Nephron (organoid): ENCODE data around the gene COQ2.

ENCODE experiments used
- H3K27ac Mint-ChIP-seq, 3 experiments: 2 replicates each; pipeline ENCODE4 v1.8.0; 2020; ENCODE audit warnings: mixed read lengths in 3 of 3, mild to moderate bottlenecking in 2 of 3, moderate library complexity in 1 of 3
- H3K27me3 Mint-ChIP-seq: 2 replicates; pipeline ENCODE4 v1.8.0; 2021; ENCODE audit warnings: low read depth, mild to moderate bottlenecking, moderate library complexity, mixed read lengths
- H3K36me3 Mint-ChIP-seq: 2 replicates; pipeline ENCODE4 v1.8.0; 2020; ENCODE audit warnings: low read depth, mixed read lengths
- H3K4me1 Mint-ChIP-seq: 2 replicates; pipeline ENCODE4 v1.8.0; 2020; ENCODE audit warnings: mixed read lengths
- H3K4me3 Mint-ChIP-seq, 3 experiments: 2 replicates each; pipeline ENCODE4 v1.8.0; 2020; ENCODE audit warnings: mild to moderate bottlenecking in 3 of 3, mixed read lengths in 3 of 3, moderate library complexity in 2 of 3
- H3K9me3 Mint-ChIP-seq: 2 replicates; pipeline ENCODE4 v1.8.0; 2020; ENCODE audit warnings: mixed read lengths
- TF ChIP-seq, protein P1 (sequence below), 3 experiments: fragments of 200-600 bp; sonication (generic); IDR thresholded peaks; one replicate each; pipeline ENCODE4 v1.5.0; 2021; ENCODE audit warnings: antibody characterized with exemption in 3 of 3; ENCODE audit not compliant: unreplicated experiment in 3 of 3

Gene COQ2

DNA sequence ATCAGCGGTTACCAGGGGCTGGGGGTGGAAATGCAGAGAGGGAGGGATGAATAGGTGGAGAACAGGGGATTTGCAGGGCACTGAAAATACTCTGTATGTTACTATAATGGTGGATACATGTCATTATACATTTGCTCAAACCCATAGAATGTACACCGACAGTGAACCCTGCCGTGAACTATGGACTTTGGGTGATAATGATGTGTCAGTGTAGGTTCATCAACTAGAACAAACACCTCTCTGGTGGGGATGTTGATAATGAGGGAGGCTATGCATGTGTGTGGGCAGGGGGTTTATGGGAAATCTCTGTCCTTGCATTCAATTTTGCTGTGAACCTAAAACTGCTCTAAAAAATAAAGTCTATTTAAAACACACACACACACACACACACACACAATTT, 38.5 kb upstream of the COQ2 start:
- Mint-ChIP-seq H3K27me3 (peaks cover 9% of the 10 kb centered on the region), H3K9me3 (no peaks in the 10 kb centered on the region), H3K4me3 (no peak overlapping the region), H3K4me1 (no peaks in the 10 kb centered on the region), H3K36me3 (no peaks in the 10 kb centered on the region), H3K27ac (no peak overlapping the region)
- TF ChIP-seq, protein P1, sequence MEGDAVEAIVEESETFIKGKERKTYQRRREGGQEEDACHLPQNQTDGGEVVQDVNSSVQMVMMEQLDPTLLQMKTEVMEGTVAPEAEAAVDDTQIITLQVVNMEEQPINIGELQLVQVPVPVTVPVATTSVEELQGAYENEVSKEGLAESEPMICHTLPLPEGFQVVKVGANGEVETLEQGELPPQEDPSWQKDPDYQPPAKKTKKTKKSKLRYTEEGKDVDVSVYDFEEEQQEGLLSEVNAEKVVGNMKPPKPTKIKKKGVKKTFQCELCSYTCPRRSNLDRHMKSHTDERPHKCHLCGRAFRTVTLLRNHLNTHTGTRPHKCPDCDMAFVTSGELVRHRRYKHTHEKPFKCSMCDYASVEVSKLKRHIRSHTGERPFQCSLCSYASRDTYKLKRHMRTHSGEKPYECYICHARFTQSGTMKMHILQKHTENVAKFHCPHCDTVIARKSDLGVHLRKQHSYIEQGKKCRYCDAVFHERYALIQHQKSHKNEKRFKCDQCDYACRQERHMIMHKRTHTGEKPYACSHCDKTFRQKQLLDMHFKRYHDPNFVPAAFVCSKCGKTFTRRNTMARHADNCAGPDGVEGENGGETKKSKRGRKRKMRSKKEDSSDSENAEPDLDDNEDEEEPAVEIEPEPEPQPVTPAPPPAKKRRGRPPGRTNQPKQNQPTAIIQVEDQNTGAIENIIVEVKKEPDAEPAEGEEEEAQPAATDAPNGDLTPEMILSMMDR (IDR thresholded peaks at IDR 0.05; ENCODE audit: unreplicated experiment in 3 of 3) = no peak

- H3K9me3 Mint-ChIP-seq = no peaks in the 10 kb centered on the region
- H3K36me3 Mint-ChIP-seq = no peaks in the 10 kb centered on the region
- no peak overlapping the region for H3K4me3 Mint-ChIP-seq
- no peaks in the 10 kb centered on the region for H3K4me1 Mint-ChIP-seq
- TF ChIP-seq, protein P1 (IDR thresholded peaks at IDR 0.05; ENCODE audit: unreplicated experiment in 3 of 3) = no peak
- no peak overlapping the region for H3K27ac Mint-ChIP-seq
- H3K27me3 Mint-ChIP-seq = peaks cover 7% of the 10 kb centered on the region
Observed at GRCh38 chr4:83320548-83320947, 36.0 kb upstream of the COQ2 start.

- TF ChIP-seq, protein P1 (IDR thresholded peaks at IDR 0.05; ENCODE audit: unreplicated experiment in 3 of 3) = no peak
- Mint-ChIP-seq H3K27ac (no peak overlapping the region), H3K9me3 (no peaks in the 10 kb centered on the region), H3K4me3 (no peak overlapping the region), H3K27me3 (peaks cover 7% of the 10 kb centered on the region), H3K4me1 (no peaks in the 10 kb centered on the region), H3K36me3 (no peaks in the 10 kb centered on the region)
Observed at GRCh38 chr4:83318666-83319065, 34.1 kb upstream of the COQ2 start.

DNA sequence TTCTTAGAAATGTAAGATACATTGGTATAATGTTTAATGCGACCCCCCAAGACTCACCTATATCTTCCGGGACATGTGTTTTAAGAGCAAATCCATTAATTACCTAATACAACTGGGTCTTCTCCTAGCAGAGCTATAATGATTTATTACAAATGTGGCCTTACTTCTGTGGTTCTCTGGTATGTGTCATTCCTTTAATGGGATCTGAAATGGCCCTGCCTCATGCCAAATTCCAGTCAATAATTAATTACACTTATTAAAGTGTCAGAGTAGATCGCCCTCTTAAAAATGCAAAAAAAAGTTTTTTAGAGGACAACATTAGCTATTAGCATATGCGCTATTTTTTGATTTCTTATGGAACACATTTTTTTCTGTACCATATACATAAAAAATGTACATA, 33.1 kb upstream of the COQ2 start:
- peaks cover 7% of the 10 kb centered on the region for H3K27me3 Mint-ChIP-seq
- TF ChIP-seq, protein P1 (IDR thresholded peaks at IDR 0.05; ENCODE audit: unreplicated experiment in 3 of 3) = no peak
- no peaks in the 10 kb centered on the region for H3K4me1 Mint-ChIP-seq

GRCh38 chr4:83316459-83317165, 32.0 kb upstream of the COQ2 start:
- no peak overlapping the region for H3K27ac Mint-ChIP-seq
- peaks cover 4% of the 10 kb centered on the region for H3K27me3 Mint-ChIP-seq
- H3K36me3 Mint-ChIP-seq = no peaks in the 10 kb centered on the region
- H3K4me1 Mint-ChIP-seq = no peaks in the 10 kb centered on the region
- no peak overlapping the region for H3K4me3 Mint-ChIP-seq
- no peaks in the 10 kb centered on the region for H3K9me3 Mint-ChIP-seq
- TF ChIP-seq, protein P1 (IDR thresholded peaks at IDR 0.05; ENCODE audit: unreplicated experiment in 3 of 3) = no peak

More for the DNA sequence above, 33.1 kb upstream of the COQ2 start:
- H3K9me3 Mint-ChIP-seq = no peaks in the 10 kb centered on the region
- no peak overlapping the region for H3K27ac Mint-ChIP-seq
- H3K4me3 Mint-ChIP-seq = no peak overlapping the region
- no peaks in the 10 kb centered on the region for H3K36me3 Mint-ChIP-seq

- TF ChIP-seq, protein P1 (IDR thresholded peaks at IDR 0.05; ENCODE audit: unreplicated experiment in 3 of 3) = no peak
- Mint-ChIP-seq H3K27ac (no peak overlapping the region), H3K9me3 (no peaks in the 10 kb centered on the region), H3K36me3 (no peaks in the 10 kb centered on the region), H3K4me3 (no peak overlapping the region), H3K4me1 (no peaks in the 10 kb centered on the region), H3K27me3 (no peaks in the 10 kb centered on the region)
Observed at GRCh38 chr4:83315341-83315870, 30.8 kb upstream of the COQ2 start.
